ENCODE data around the gene PCED1A.

Gene PCED1A

GRCh38 chr20:2845607-2846006 is 5.2 kb upstream of the PCED1A start:
- no peak for TF ChIP-seq CTCF (IDR thresholded peaks at IDR 0.05)

- TF ChIP-seq CTCF (IDR thresholded peaks at IDR 0.05) = no peak
These were observed 594 bp upstream of the PCED1A start for GRCh38 chr20:2840967-2841531.

- TF ChIP-seq CTCF (IDR thresholded peaks at IDR 0.05) = no peak
These were observed 720 bp downstream of the PCED1A start for GRCh38 chr20:2839732-2840137.

- TF ChIP-seq CTCF (IDR thresholded peaks at IDR 0.05) = no peak
These were observed 1.4 kb downstream of the PCED1A start for GRCh38 chr20:2838847-2839671.

GRCh38 chr20:2838170-2838797 is 2.2 kb downstream of the PCED1A start:
- no peak for TF ChIP-seq CTCF (IDR thresholded peaks at IDR 0.05)

- no peak for TF ChIP-seq CTCF (IDR thresholded peaks at IDR 0.05)
These were observed 3.1 kb downstream of the PCED1A start for GRCh38 chr20:2837221-2837960.

GRCh38 chr20:2836035-2836434 is 4.4 kb downstream of the PCED1A start:
- no peak for TF ChIP-seq CTCF (IDR thresholded peaks at IDR 0.05)

All from LNCAP (cell line).